Activated T-cell treated with anti-CD3 and anti-CD28 coated beads for 24 hours (primary cell): ENCODE data around the gene FRMPD2.
"Not testable (repeated sequence)": the region's sequence is repeated elsewhere in the genome, so short reads cannot be mapped to it uniquely, and the experiment has no call there.

ENCODE experiments used
- DNase-seq: peaks from one replicate; pipeline ENCODE4 v3.0.0-alpha.2; 2020; ENCODE audit warnings: low read depth

FRMPD2 gene

GRCh38 chr10:48233559-48234005 lies 40.9 kb downstream of the FRMPD2 start:
- no peak for DNase-seq

- DNase-seq: no peak
Measured at GRCh38 chr10:48232717-48233447, 41.6 kb downstream of the FRMPD2 start.

- DNase-seq: no peak
Measured at GRCh38 chr10:48231699-48232315, 42.7 kb downstream of the FRMPD2 start.

GRCh38 chr10:48231178-48231577 lies 43.3 kb downstream of the FRMPD2 start:
- no peak for DNase-seq

DNA sequence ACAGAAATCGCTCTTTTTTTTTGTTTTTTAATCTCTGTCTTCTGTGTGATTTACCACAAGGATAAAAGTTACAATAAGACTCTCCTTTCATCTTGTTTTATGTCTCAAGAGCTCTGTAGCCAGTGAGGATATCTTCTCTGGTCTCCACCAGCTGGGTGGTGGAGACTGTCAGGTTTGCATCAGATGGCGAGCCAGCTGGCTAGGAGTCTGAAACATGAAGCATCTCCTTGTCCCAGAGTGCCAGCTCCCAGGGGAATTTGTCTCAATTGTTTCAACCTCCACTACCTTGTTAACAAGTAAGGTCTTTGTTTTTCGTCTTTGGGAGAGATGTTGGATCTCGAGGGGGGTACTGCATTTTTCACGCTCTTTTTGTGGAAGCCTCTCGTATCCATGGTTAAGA lies 47.3 kb downstream of the FRMPD2 start:
- DNase-seq: no peak

- DNase-seq: no peak
Measured at GRCh38 chr10:48224979-48225560, 49.4 kb downstream of the FRMPD2 start.

DNA sequence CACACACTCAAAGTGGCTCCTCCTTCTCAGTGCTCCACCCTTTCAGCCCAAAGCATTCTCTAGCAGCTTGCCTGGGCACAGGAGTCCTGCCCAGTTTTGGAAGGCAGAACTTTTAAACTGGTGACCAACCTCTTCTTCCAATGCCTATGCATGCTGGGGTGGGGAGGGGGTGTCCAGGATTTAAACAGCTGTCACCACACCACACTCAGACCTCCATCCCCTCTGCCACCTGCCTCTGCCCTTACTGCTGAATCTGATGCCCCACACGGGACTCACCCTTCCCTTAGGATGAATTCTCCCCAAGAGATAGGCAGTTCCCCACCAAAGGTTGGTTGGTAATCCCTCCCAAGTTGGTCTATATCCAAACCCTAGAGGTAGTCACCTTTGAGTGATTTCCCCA lies 50.2 kb downstream of the FRMPD2 start:
- DNase-seq: no peak

- no peak for DNase-seq
Measured at GRCh38 chr10:48221814-48222213, 52.7 kb downstream of the FRMPD2 start.

GRCh38 chr10:48221031-48221430 lies 53.5 kb downstream of the FRMPD2 start:
- DNase-seq: not testable (repeated sequence)

- no peak for DNase-seq
Measured at GRCh38 chr10:48219194-48219593, 55.3 kb downstream of the FRMPD2 start.

DNA sequence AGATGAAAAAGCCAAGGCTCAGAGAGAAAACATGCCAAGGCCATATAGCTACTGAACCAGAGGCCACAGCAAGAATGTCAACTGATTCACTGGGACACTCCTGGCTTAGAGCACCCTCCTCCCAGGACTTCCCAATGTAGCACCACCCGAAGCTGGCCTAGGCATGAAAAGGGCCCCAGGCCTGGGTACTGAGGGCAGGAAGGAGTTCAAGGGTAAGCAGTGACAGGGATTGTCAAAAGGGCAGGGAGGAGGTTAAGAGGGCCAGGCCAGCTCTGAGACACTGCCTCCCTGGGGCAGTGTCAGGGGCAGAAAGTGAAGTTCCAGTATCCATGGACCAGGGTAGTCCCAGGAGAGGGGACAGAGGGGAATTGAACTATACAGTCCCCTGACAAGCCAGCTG lies 57.8 kb downstream of the FRMPD2 start:
- DNase-seq: no peak

DNA sequence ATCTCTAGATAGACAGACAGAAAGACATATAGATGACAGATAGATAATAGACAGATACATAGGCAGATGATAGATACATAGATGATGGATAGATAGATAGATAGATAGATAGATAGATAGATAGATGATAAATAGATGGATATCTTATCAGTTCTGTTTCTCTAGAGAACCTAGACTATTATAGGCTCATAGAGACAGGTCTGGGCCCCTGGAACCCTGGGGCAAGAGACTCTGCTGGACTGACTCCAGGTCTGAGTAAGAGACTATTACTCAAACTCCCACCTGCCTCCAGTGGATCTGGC lies 58.3 kb downstream of the FRMPD2 start:
- no peak for DNase-seq

DNA sequence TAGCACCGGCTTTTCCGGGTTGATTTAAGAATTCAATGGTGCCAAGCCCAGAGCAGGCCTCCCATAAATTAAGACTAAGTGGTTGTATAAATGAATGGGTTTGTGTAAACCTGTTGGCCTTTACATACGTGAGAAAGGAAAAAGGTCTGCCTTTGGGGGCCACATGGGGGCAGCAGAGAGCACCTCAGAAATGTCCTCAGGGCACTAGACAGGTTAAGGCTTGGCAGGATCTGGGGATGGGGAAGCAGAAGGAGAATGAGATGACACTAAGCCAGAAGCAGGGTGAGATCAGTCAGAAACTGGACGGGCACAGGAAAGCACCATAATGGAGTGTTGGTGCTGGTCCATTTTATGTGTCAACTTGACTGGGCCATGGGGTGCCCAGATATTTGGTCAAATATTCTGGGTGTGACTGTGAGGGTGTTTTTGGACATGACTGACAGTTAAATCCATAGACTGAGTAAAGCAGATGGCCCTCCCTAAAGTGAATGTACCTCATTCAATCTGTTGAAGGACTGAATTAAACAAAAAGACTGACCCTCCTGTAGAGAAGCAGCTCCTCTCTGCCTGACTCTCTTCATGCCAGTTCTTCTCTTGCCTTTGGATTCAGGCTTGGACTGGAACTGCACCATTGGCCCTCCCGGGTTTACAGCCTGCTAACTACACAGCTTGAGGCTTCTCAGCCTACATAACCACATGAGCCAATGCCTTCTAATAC lies 58.9 kb downstream of the FRMPD2 start:
- DNase-seq: peak; percentile 3

- DNase-seq: no peak
Measured at GRCh38 chr10:48214716-48215485, 59.6 kb downstream of the FRMPD2 start.

- DNase-seq: no peak
Measured at GRCh38 chr10:48213047-48213446, 61.4 kb downstream of the FRMPD2 start.

GRCh38 chr10:48211777-48212176 lies 62.7 kb downstream of the FRMPD2 start:
- DNase-seq: no peak

DNA sequence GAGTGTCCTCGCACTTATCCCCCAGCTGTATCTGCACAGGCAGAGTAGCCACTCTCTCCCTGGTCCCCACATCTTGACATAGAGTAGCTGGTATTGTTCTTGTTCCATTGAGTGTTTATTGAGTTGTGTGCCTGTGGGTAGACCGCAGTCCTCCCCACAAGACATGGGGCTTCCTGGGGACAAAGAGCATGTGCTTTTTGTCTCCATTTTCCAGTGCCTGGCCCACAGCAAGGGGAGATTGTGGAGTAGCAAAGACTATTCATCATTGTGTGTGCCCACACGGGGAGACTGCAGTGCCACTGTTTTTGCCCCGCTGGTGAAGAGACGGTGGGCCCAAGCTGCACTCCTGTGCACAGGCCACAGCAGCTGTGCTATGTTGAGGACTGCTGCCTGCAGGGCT lies 63.5 kb downstream of the FRMPD2 start:
- no peak for DNase-seq

DNA sequence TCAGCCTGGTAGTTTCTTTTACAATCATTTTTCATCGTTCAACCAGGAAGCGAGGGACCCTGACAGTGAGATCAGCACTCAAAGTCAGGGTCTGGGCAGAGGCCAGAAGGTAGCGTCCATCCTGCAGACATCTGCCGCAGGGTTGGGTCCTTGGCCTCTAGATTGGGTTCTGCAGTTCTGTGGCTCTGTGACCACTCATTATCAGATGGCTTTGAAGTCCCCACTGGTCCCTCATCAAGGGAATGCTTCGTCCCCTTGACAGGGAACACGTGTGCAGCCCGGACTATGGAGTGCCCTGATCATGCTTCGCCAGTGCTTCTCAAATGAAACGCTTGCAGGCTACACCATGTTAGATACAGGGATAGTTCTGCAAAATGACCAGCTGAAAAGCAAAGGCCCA lies 64.1 kb downstream of the FRMPD2 start:
- DNase-seq: no peak

DNA sequence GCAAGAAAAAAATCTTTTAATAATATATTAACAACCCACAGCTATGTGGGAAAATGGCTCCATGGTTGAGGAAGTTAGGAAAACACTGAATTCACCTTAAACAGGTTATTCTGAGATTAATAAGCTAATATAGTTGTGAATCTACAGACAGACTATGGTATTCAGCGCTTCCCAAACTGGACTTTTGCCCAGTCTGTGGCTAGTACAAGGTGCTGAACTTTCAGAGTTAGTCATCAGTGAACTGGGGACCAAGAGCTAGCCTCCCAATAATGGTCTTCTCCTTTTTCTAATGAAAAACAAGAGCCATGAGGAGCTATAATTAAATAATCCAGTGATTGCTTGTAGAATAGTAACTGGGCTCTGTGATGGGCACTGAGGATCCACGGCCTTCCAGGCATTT lies 65.3 kb downstream of the FRMPD2 start:
- no peak for DNase-seq

- DNase-seq: no peak
Measured at GRCh38 chr10:48207853-48208252, 66.6 kb downstream of the FRMPD2 start.

DNA sequence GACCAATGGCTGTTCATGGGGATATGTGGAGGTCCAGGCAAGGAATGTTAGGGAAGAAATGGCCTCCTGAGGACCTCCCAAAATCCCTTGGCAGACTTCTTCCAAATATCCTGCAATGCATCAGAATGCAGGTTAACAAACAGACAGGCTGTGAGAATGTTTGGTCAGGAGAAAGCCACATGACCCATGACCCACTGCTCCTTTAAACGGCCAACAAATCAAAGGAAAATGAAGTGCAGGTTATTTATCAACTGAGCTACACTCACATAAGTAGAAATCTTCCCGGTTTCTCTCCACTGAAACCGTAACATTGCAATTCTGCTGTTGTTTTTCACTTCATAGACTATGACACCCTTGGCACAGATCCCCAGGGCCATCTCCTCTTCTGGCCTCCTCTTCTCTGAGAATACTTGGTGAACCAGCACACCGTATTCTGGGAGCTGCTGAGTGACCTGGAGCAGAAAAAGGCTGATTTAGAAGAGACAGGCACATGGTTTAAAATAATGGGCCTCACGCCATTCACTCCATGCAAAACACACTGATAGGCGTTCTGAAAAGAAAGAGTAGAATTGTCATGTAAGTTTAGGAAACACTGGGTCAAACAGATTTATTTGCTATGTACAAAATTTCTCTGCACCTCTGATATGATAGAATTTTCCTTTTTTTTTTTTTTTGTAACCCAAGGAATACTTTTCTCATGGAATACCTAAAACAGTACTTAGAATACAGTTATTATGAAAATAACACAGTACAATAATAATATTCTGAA lies 67.8 kb downstream of the FRMPD2 start:
- no peak for DNase-seq

GRCh38 chr10:48205918-48206317 lies 68.6 kb downstream of the FRMPD2 start:
- DNase-seq: no peak
